B cell (primary cell): ENCODE results near the gene TTC39C.

ENCODE experiments used
- EZH2 ChIP-seq: IDR thresholded peaks from 2 replicates; pipeline ENCODE4 v1.6.1; 2012; ENCODE audit warnings: borderline replicate concordance, low read depth, mild to moderate bottlenecking, moderate library complexity, low read length; ENCODE audit not compliant: insufficient read depth, poor library complexity, severe bottlenecking
- TF ChIP-seq, protein P1 (sequence below): fragments of 200-600 bp; IDR thresholded peaks from one replicate; pipeline ENCODE4 v1.8.0; 2022; ENCODE audit warnings: antibody characterized with exemption, mild to moderate bottlenecking

- no peak for TF ChIP-seq EZH2
- TF ChIP-seq, protein P1, sequence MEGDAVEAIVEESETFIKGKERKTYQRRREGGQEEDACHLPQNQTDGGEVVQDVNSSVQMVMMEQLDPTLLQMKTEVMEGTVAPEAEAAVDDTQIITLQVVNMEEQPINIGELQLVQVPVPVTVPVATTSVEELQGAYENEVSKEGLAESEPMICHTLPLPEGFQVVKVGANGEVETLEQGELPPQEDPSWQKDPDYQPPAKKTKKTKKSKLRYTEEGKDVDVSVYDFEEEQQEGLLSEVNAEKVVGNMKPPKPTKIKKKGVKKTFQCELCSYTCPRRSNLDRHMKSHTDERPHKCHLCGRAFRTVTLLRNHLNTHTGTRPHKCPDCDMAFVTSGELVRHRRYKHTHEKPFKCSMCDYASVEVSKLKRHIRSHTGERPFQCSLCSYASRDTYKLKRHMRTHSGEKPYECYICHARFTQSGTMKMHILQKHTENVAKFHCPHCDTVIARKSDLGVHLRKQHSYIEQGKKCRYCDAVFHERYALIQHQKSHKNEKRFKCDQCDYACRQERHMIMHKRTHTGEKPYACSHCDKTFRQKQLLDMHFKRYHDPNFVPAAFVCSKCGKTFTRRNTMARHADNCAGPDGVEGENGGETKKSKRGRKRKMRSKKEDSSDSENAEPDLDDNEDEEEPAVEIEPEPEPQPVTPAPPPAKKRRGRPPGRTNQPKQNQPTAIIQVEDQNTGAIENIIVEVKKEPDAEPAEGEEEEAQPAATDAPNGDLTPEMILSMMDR, result no peak
Measured at GRCh38 chr18:24009651-24010333, 4.8 kb upstream of the TTC39C start.
